ENCODE data around the gene PLEKHJ1. TPM values are rescaled to one million over a fixed set of nuclear protein-coding genes. Genes with fewer than 3 reads are reported as not detected.
"Not testable (repeated sequence)": the region's sequence is repeated elsewhere in the genome, so short reads cannot be mapped to it uniquely, and the experiment has no call there.

The PLEKHJ1 gene
- total and polyA plus RNA-seq, 12 donors, result 18.1 to 89.5 (median 71.7) TPM

GRCh38 chr19:2202366-2202765 lies 33.8 kb downstream of the PLEKHJ1 start:
- intact Hi-C loops (cut with DNase I), result no loop called here
- peaks cover 0 to 23% of the 10 kb centered on the region in 2 donors for H3K36me3 ChIP-seq (replicated peaks in 1 of 2)
- WGBS, 4 donors, result 94 to 98% (median 95%) methylated on average over 10 to 15 of the region's 15 CpGs
- DNase-seq, result no peak
- TF ChIP-seq, protein P1, sequence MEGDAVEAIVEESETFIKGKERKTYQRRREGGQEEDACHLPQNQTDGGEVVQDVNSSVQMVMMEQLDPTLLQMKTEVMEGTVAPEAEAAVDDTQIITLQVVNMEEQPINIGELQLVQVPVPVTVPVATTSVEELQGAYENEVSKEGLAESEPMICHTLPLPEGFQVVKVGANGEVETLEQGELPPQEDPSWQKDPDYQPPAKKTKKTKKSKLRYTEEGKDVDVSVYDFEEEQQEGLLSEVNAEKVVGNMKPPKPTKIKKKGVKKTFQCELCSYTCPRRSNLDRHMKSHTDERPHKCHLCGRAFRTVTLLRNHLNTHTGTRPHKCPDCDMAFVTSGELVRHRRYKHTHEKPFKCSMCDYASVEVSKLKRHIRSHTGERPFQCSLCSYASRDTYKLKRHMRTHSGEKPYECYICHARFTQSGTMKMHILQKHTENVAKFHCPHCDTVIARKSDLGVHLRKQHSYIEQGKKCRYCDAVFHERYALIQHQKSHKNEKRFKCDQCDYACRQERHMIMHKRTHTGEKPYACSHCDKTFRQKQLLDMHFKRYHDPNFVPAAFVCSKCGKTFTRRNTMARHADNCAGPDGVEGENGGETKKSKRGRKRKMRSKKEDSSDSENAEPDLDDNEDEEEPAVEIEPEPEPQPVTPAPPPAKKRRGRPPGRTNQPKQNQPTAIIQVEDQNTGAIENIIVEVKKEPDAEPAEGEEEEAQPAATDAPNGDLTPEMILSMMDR (IDR thresholded peaks at IDR 0.05), result no peak
- no peak for TF ChIP-seq POLR2A (IDR thresholded peaks at IDR 0.05)
- no peak overlapping the region for H3K4me3 ChIP-seq
- no peaks in the 10 kb centered on the region for H3K4me1 ChIP-seq (replicated peaks in 1 of 2)
- H3K9me3 ChIP-seq (replicated peaks in 1 of 3), result no peaks in the 10 kb centered on the region
- H3K27ac ChIP-seq, result no peak overlapping the region
- no peaks in the 10 kb centered on the region for H3K27me3 ChIP-seq

GRCh38 chr19:2201473-2202148 lies 34.5 kb downstream of the PLEKHJ1 start:
- Histone ChIP-seq H3K36me3 (replicated peaks in 1 of 2) (peaks cover 0 to 15% of the 10 kb centered on the region in 2 donors), H3K9me3 (replicated peaks in 1 of 3) (no peaks in the 10 kb centered on the region), H3K4me1 (replicated peaks in 1 of 2) (no peaks in the 10 kb centered on the region), H3K27ac (no peak overlapping the region), H3K27me3 (no peaks in the 10 kb centered on the region), H3K4me3 (no peak overlapping the region)
- TF ChIP-seq, protein P1 (IDR thresholded peaks at IDR 0.05), result no peak
- no peak for TF ChIP-seq POLR2A (IDR thresholded peaks at IDR 0.05)
- WGBS, 4 donors, result 91 to 96% (median 94%) methylated on average over 12 to 21 of the region's 21 CpGs
- intact Hi-C loops (cut with DNase I), result no loop called here
- DNase-seq, result no peak

GRCh38 chr19:2200624-2201294 lies 35.4 kb downstream of the PLEKHJ1 start:
- DNase-seq; H3K4me3 ChIP-seq; H3K9me3 ChIP-seq (replicated peaks in 1 of 3); H3K4me1 ChIP-seq (replicated peaks in 1 of 2); intact Hi-C loops (cut with DNase I); H3K27me3 ChIP-seq; H3K27ac ChIP-seq: not testable (repeated sequence)
- H3K36me3 ChIP-seq (replicated peaks in 1 of 2), result peaks cover 0 to 20% of the 10 kb centered on the region in 2 donors
- 94 to 95% (median 95%) methylated on average over 41 to 50 of the region's 50 CpGs for WGBS, 4 donors

DNA sequence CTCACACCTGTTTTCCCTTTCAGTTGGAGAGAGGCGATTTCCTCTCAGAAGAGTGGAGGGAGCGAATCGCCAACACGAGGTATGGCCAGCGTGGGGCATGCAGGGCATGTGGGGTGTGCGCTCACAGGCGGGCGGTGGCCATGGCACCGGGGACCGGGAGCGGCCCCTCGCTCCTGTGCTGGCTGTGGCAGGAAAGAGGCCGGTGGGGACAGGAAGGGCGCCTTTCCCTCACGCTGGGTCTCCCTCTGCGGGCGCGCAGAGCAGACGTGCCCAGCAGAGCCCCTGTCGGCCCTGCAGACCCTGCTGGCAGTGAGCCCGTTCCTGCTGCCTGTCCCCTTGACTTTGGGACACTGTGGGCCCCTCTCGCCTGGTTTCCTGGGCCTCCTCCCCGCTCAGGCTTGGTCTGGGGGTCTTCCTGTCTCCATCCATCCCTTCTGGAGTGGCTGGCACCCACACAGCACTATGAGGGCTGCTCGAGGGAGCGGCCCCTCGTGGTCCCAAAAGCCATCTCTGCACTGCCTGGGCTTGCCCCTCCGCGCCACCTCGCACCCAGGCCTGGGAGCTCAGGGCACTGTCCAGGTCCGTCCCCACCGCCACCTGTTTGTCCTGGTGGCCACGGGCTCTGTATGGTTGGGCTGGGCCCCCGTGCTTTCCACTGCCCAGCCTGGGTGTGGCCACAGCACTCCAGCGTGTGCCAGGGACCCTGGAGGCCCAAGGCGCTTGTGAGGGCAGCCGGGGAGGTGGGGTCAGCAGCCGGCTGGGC lies 36.1 kb downstream of the PLEKHJ1 start:
- WGBS, 4 donors, result 93 to 94% (median 93%) methylated on average over 25 to 37 of the region's 37 CpGs
- H3K27me3 ChIP-seq, result no peaks in the 10 kb centered on the region
- H3K4me3 ChIP-seq, result no peak overlapping the region
- no peaks in the 10 kb centered on the region for H3K9me3 ChIP-seq (replicated peaks in 1 of 3)
- intact Hi-C loops (cut with DNase I), result no loop called here
- H3K36me3 ChIP-seq (replicated peaks in 1 of 2), result peaks cover 0 to 27% of the 10 kb centered on the region in 2 donors
- TF ChIP-seq, protein P1 (IDR thresholded peaks at IDR 0.05), result no peak
- no peak for TF ChIP-seq POLR2A (IDR thresholded peaks at IDR 0.05)
- H3K4me1 ChIP-seq (replicated peaks in 1 of 2), result no peaks in the 10 kb centered on the region
- no peak for DNase-seq
- H3K27ac ChIP-seq, result no peak overlapping the region

All from adrenal gland (tissue), 12 donors.